GM18526 (cell line): ENCODE results near the gene TESPA1.

Experiments used
- POLR2A ChIP-seq: IDR thresholded peaks from 3 replicates; pipeline ENCODE4 v1.6.1; 2011; ENCODE audit not compliant: insufficient read length; ENCODE audit errors: extremely low read depth

Gene TESPA1

DNA sequence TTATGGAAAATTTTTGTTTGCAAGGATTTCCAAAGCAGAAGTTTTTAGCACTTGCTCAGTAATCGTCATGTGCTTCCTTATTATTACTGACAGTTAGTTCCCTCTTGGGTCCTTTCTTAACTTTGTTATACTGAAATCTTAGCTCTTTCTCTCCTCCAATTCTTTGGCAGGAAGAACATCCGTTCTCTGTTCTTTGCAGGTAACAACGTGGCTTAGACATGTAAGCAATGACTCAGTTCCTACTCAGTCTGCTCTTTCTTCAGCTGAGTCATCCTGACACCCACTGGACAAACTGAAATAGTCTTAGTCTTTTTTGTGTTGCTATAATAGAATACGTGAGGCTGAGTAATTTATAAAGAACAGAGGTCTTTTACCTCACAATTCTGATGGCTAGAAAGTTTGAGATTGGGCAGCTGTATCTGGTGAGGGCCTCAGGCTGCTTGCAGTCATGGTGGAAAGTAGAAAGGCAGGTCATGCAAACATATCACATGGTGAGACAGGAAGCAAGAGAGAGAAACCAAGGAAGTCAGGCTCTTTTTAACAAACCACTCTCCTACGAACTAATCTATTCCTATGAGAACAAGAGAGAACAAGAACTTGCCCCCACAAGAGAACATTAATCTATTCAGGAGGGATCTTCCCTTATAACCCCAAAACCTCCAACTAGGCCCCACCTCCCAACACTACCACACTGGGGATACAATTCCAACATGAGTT lies 49.2 kb downstream of the TESPA1 start:
- no peak for TF ChIP-seq POLR2A

DNA sequence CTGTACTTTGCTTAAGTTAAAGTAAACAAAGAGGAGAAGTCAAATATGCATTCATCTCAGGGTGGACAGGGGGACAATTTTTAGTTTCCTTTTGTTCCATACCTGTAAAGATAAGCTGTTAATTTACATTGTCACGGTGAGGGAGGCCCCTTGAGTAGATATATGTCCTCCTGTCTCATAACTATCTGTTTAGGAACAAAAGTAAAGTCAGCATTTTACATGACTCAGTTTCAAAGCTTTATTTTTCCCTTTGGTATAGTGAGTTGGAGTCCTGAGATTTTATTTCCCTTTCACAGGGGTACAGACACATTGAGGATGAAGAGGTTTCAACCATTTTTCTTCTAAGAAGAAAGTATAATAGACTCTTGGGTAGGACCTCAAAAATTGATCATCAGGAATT lies 50.1 kb downstream of the TESPA1 start:
- TF ChIP-seq POLR2A = no peak

DNA sequence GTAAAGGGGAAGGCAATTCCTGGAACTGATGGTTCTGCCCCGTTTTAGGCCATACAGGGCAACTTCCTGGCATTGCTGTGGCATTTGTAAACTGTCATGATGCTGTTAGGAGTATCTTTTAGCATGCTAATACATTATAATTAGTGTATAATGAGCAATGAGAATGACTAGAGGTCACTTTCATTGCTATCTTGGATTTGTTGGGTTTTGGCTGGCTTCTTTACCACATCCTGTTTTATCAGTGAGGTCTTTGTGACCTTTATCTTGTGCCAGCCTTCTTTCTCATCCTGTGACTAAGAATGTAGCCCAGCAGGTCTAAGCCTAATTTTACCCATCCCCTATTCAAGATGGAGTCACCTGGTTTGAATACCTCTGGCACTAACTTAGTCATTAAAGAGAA lies 51.2 kb downstream of the TESPA1 start:
- TF ChIP-seq POLR2A = no peak

DNA sequence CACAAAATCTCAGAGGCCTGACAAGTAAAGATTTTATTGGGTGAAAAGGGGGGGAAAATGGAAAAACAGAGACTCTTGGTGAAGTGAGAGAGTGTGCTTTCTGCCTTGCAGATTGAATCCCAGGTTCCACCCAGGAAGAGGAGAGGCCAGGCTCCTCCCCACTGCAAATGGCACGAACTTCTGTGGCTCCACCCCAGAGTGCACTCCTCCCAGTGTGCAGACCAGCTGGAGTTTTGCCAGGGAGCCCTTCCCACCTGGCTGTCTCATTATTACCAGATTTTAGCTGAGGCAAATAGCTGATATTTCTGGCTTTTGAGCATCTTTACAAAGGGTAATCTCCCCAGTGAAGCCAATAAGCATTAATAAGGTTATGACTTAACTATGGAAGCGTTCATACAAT lies 51.9 kb downstream of the TESPA1 start:
- no peak for TF ChIP-seq POLR2A

DNA sequence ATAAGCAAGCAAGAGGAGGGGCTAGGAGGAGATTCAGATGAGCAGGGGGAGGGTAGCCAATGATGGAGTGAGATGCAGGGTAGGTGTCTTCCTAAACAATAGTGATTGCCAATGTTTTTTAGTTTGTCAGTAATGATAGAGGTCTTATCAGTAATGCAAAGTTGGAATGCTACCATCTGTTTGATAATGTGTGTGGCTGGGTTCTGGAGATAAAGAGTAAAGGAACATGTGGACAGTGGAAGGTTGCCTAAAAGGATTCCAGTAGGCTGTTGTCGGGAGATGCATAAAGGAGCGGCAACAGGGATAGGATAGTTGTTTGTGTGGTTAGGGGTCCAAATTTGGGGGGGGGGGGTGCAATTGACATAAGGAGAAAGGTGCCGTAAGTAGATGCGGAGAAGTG lies 52.5 kb downstream of the TESPA1 start:
- no peak for TF ChIP-seq POLR2A

DNA sequence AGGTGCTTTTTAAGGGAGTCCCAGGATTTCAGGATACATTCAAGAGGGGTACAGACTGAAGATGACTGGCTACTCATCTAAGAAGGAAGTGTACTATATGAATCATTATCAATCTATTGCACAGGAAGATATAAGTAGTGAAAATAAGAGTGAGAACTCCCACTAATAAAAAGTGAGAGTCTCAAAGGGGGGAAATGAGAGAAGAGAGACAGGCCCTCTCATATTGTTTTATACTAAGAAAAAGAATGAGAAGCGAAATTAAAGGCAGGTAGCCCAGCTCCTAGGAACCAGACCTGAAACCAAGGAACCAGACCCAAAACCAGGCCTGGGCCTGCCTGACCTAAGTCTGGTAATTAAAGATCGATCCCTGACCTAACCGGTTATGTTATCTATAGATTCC lies 54.6 kb downstream of the TESPA1 start:
- no peak for TF ChIP-seq POLR2A

DNA sequence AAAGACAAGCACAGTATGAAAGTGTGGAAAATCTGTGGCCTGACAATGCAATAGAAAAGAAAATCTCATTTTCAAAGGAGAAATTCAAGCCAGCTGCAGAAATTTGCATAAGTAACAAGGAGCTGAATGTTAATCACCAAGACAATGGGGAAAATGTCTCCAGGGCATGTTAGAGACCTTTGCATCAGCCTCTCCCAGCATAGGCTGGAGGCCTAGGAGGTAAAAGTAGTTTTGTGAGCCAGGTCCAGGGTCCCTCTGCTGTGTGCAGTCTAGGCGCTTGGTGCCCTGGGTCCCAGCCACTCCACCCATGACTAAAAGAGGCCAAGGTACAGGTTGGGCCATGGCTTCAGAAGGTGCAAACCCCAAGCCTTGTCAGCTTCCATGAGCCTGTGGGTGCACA lies 58.3 kb downstream of the TESPA1 start:
- TF ChIP-seq POLR2A = no peak

DNA sequence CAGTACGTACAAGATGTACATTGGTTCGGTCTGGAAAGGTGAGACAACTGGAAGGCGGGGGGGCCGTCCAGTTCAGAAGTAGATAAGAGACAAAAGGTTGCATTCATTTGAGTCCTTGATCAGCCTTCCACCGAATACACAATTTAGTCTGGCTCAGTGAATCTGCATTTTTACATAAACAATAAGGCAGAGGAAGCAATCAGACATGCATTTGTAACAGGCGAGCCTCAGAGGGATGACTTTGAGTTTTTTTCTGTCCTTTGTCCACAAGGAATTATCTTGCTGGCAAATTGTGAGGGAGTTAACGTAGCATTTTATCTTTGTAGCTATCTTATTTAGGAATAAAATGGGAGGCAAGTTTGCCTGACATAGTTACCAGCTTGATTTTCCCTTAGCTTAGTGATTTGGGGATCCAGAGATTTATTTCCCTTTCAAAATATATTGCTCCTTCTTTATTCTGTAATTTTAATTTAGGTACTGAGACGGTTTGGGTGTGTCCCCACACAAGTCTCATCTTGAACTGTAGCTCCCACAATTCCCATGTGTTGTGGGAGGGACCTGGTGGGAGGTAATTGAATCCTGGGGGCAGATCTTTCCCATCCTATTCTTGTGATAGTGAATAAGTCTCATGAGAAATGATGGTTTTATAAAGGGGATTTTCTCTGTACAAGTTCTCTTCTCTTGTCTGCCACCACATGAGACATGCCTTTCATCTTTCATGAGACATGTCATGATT lies 59.4 kb downstream of the TESPA1 start:
- no peak for TF ChIP-seq POLR2A

DNA sequence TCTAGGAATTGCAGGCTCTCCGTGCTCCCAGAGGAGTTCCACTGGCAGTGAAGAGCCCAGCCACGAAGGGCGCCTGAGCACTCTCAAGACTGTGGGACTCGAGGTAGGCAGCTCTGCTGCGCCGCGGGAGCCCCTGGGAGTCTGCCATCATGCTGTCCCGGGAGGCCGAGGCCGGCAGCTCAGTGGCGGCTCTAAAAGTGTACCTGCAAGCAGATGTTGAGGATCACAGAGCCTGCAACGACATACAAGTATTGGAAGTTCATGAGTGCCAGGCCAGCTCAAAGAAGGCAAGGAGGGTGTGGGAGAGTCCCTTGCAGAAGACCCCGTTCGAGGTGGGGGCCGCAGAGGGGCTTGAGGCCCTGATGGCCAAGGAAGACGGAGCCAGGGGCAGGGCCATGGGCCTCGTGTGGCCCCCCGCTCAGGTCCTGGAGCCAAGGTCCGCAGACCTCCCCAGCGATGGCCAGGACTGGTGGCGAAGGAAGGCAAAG lies 67.5 kb downstream of the TESPA1 start:
- TF ChIP-seq POLR2A = no peak
